T-helper 1 cell treated with Interleukin-12 subunit alpha and Interleukin-12 subunit beta and Interleukin-4 antibody, amounts not matched to agents 30 ng/mL and 1 ng/mL, for 36 hours (primary cell): Measurements from ENCODE around the gene DOCK2. TPM values are rescaled to one million over a fixed set of nuclear protein-coding genes. Genes with fewer than 3 reads are reported as not detected.

Experiments used
- intact Hi-C: fragments of 100-400 bp; cut with micrococcal nuclease; formaldehyde crosslinking; loops from one replicate; pipeline ENCODE4 v1.15.1; 2024
- total RNA-seq: library from RNA; stranded (reverse); gene quantifications from 2 replicates; pipeline ENCODE4 v1.2.3, GENCODE V29; 2022

Gene DOCK2
- total RNA-seq, 1 donor from 2014 or later = 346 TPM

DNA sequence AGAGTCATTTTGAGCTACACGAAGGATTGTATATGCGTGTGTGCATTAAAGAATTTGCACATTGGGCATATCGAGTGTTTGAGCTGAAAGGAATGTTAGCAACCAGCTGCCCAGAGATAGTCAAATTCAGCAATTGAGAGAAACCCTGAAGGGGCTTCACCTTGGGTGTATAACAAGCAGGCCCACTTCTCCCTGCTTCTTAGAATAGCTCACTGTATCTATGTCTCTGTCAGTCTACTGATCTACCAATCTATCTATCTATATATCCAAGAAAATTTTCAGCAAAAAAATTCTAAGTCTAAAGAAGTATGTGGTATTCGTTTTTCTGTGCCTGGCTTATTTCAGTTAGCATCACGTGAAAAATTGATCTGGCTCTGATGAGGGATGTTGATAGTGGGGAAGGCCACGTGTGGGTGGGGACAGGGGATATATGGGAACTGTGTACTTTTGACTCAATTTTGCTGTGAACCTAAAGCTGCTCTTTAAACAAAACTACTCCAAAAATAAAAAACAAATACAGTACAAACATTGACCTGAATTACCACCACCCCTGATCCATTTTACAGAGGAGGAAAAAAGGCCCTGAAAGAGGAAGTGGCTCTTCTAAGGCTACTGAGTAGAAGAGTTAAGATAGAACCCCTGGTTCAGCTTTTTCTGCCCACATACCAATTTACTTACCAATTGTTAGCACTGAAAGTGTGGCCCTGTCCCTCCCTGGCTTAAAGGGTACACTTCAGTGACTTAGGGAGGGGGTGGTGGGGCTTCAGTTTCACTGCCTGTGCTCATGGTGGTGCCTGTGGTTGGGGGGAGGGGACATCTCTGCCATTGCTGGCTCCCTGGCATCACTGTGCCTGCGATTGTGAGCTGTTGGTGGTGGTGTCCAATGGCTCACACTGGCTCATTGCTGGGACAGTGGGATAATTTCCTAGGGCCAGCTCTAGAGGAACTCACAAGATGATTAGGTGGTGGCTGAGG lies 141.8 kb downstream of the DOCK2 start:
- intact Hi-C loops = no loop called here

DNA sequence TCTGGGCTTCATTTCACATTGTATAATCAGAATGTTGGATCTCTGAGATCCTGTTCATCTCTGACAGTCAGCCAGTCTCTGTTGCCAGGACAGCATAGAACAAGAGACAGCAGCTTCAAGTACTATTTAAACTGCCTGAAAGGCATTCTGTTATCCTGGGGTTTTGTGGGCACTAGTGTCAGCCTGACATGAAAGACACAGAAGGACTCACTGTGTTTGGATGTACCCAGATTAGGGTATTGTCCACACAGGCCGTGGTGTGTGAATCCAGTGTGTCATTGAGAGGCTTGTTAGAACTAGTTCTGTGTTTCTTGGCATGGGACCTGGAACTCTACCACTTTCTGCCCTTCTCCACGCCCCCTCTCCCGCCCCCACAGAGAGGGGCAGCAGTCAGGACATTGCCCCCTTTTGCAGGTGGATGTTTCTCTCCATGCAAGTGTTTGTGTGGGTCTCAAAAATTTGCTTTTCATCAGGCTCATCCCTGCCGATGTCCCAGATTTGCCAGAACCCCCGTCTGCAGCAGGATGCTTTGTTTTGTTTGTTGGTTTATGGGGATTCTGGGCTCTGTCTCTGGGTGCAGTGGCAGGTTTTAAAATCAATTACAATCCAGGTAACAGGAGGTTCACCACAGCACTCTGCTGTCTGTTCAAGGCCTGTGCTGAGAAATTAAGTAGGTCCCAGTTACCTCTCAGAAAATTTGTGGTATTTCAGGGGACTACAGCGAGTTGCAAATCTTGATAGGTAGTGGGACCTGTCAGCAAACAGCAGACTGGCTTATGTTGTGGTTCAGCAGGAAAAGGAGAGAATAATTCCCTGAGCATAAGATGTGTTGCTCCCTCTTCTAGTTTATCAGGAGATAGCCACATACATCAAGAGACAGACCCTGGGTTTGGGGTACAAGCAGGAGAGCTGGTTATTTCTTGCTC lies 144.6 kb downstream of the DOCK2 start:
- intact Hi-C loops = no loop called here

DNA sequence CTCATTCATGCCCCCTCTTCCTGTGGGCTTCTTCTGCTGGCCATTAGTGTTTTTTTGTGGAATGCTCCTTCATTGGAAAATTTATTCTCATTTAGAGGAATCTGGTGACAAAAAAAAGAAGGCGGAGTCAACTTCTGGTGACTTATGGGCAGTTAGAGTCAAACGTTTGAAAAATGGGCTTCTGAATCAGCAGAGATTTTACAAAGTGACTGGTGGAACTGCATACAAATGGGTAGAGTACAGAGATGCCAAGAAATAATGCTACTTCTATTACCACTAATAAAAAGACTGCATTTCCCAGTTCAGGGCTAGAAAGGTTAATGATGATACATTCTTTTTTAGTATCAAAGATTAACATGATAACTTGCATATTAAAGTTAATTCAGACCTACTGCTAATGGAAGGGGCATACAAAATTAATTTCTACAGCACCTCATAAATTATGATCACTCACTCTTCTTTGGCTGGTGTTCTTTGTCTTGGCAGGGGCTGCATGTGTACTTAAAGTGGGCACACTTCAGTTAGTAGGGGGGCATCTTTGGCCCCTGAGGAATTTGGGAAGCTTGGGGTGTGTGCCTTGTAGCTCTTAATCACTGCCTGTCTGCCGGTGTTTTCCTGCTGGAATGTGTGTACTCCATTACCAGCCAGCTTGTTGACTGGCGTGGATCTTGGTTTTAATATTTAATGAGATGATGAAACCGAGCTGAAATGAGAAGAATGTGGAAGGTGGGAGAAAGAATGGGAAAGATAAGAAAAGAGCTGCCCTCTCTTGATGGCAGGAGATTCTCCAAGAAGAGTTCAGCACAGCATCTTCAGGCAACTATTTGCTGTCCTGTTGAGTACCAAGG lies 148.9 kb downstream of the DOCK2 start:
- intact Hi-C loops = no loop called here

DNA sequence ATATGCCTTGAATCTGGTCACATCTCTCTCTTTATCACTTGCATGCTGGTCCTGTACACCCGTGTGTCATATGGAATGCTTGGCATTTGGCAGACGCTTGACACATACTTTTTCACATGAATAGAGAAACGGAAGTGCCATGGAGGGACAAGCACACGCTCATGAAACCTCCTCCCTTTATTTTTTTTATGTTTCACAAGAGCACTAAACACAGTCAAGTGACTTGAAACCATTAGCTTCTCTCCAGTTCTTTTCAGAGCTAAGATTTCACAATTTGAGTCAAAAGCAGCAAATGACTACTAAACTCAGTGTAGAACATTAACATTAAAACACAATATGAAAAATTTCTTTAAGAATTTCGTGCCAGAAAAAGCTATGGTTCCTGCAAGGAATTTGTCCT lies 151.1 kb downstream of the DOCK2 start:
- intact Hi-C loops = no loop called here

DNA sequence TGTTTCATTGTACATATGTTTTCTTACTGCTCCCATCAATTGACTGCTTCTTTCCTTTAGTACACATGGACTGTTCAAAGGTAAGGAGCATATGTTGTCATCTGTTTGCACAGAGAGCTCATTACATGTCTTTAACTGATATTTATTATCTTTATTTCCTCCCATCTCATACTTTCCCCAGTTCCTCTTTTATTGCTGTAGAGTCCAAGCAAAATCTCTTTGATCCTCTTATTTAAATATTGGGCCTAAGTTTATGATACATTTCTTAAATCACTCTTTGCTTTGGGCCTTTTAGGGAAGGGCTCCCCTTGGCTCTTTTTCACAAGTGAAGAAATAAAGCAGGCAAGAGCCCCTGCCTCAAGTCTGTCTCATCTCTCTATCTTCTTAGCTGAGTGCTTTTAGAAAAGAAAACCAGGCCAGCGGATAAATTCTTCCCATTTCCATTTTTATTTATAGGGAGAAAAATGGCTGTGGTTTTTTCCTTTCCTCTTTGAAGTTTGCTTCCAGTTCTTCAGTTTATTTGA lies 152.4 kb downstream of the DOCK2 start:
- intact Hi-C loops = no loop called here

DNA sequence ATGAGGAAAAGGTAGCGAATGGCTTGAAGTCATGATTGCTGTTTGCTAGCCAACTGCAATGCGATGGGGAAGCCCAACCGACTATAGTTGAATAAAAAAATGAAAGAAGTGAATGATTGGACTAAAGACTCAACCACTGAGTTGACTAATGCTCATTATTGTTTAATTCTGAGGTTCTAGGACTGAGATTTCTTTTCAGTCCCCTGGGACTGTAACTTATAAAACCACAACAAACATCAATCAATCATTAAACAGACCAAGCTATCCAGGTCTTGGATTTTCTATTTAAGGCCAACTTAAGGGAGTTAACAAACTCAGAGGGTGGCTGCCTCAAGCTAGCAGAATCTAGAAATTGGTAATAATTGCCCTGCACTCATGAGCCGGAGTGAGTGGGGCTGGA lies 154.2 kb downstream of the DOCK2 start:
- intact Hi-C loops = no loop called here

DNA sequence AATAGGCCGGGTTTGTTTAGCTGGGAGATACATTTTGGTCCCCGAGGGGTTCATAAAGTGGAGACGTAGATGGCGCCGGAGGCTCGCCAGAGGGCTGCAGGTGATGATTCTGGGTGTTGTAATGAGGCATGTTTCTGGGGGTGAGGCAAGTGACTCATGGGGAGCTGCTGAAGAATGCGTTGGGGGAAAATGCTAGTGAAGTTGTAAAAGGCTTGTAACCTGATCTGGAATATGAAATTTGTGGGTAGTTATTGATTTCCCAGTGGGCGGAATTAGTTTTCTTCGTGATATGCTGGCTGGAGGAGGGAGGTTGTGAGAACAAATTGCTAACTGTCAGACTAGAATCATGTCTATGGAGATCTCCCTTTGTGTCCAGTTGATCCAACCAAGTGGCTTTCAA lies 158.3 kb downstream of the DOCK2 start:
- intact Hi-C loops = no loop called here

DNA sequence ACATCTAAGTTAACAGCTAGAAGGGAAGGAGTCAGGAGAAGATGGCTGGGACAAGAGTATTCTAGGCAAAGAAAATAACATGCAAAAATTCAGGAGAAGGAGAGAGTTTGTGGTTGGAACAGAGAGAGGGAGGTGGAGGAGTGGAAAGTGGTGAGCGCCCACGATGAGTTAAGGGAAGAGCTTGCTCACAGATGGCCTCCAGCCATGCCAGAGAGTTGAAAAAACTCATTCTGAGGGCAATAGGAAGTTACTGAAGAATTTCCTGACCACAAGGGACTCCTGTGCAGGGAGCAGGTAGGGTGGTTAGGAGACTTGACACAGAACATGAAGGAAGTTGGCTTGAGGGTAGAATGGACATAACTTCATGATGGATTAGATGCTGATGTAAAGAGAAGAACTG lies 159.7 kb downstream of the DOCK2 start:
- intact Hi-C loops = no loop called here

DNA sequence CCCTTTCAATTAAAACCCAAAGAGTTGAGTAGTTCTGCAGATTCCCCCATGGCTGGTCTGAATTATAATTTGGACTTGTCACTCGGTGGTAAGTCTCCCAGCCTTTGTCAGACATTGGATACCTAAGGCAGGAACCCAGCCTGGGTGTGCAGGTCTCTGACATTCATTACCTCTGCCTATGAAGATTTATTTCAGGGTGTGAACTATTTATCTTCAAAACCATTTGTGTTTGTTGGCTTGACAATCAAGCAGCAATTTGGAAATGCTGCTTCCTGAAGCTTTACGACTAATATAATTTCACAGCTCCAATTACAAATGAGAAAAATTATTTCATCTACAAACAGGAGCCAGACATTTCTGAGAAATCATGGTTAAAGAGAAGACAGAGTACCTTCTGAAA lies 160.5 kb downstream of the DOCK2 start:
- intact Hi-C loops = no loop called here

DNA sequence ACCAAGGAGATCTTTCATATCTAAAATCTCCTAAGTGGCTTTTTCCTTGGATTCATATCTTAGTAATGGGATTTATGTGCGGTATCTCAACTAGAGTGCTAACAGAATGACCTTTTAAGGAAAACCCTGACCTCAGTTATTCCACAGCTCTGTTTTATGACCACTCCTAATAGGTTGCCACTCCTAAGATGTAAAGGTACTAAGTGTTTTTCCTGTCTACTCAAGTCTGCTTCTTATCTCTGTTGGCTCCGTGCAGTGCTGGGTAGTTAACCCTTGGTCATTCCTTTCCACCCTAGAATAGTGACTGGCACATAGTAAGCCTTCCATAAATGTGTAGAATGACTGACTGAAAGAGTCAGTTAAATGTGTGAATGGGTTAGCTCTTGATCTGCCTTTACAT lies 161.4 kb downstream of the DOCK2 start:
- intact Hi-C loops = no loop called here

DNA sequence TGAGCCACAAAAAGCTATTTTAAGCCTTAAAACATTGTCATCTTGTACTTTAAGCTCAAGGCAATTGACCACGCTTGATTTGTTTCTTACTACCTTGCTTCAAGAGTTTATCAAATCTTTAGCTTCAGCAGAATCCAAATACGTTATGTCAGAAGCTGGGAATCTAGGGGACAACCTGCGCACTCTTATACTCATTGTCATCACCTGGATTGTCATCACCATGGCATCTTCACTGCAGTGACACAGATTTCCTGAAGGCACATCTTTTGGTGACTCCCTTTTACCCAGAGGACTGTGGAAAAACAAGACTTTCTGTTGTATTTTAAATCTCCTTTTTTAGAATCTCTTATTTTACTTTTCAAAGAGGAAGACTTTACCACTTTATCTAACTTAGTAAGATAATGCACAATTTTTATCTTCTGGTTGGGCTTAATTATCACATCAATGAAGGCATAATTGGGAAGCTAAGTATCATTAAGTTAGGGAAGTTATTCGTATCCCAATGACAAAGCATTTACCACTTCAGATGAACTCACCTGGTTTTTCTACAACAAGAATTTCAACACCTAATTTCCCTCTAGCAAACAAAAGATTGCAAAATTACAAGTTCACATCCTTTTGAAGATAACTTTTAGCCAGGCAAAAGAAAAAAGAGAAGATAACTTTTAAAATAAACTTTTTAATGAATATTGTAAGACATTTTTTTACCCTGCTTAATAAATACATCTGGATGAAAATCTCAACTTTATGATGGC lies 162.0 kb downstream of the DOCK2 start:
- intact Hi-C loops = no loop called here

DNA sequence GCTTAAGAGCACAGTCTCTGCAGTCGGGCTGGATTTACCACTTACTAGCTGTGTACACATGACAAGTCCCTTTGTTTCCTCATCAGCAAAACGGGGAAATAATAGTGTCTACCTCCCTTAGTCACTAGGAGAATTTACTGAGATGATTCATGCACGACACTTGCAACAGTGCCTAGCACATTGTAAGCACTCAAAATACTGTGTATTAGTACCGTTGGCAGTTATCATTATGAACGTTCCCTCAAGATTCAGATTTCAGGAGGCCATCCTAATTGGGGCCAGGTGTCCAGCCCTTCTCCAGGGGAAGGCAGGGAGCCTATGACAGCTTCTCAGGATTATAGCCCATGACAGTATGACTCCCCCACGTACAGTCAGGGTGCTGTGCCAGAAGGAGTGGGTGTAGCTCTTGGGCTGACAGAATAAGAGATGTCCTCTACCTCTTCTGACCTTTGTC lies 164.3 kb downstream of the DOCK2 start:
- intact Hi-C loops = loop anchor here (10.0 kb wide), 1 partner anchor 183 kb away; the partner anchor contains the start of gene INSYN2B

DNA sequence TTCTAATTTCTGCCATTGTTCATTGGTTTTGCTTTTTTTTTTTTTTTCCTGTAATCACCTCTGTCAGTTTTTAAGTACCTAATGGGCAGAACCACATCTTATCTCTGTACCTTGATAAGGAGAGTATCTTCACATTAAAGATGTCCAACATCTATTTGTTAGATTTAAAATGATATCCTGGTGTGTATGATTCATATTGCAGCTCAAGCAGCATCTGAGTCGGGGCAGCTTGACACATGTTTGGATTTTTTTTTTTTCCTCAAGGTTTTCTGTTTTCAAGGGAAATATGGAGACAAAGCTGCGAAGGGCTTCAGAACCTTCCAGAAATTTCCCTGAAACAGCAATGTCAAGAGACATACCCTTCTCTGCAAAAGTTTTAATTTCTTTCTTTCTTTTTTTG lies 164.7 kb downstream of the DOCK2 start:
- intact Hi-C loops = loop anchor here (10.0 kb wide), 1 partner anchor 183 kb away; the partner anchor contains the start of gene INSYN2B

DNA sequence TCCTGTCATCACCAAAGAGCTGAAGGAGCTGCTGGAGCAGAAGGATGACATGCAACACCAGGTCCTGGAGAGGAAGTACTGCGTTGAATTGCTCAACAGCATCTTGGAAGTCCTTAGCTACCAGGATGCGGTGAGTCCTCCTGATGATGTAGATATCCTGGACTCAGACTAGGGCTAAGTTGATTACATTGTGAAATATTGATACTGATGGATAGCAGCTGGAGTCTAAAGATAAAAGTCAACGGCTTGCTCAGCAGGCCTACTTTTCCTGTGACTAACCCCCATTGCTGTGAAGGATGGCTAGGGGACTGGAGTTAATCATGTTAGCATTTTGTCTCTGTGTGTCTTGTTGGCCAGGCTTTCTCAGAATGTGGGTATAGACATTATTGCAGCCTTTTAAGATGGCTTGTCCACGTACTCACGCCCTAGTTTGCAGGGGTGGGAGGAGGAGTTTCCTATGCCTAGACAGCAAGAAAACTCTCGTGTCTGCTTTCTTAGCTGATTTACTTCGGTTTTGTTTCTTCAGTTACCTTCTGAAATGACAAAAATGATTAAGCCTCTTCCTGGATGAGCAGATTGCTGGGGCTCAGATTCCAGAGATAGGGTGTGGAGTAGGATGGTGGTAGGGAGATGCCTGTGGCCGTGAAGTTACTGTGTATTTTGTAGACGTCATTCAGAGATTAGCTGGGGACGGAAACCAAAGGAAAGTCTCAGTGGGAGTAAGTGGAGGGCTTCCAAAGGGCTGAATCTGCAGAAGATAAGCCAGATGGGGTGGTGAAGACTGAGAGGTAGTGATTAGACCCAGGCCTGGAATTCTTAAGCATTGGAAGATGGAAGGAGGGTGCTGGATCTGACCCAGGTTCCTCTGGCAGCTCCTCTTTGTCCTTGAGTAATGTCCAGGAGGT lies 166.3 kb downstream of the DOCK2 start:
- intact Hi-C loops = loop anchor here (10.0 kb wide), 1 partner anchor 181 kb away; the partner anchor contains the start of gene INSYN2B

DNA sequence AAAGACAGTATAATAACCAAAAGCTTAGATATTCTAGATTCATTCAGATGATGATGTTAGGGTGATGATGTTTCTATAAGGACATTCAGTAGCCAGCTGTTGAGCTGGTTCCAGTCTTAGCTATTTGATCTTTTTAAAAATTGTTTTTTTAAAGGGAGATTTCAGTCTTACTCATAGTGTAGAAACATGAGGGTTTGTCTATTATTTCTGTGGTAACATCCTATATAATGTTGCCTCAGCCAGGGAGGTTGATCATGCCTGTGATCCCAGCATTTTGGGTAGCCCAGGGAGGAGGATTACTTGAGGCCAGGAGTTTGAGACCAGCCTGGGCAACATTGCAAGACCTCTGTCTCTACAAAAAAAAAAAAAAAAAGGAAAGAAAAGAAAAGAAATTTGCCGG lies 167.8 kb downstream of the DOCK2 start:
- intact Hi-C loops = loop anchor here (10.0 kb wide), 1 partner anchor 180 kb away; the partner anchor contains the start of gene INSYN2B

DNA sequence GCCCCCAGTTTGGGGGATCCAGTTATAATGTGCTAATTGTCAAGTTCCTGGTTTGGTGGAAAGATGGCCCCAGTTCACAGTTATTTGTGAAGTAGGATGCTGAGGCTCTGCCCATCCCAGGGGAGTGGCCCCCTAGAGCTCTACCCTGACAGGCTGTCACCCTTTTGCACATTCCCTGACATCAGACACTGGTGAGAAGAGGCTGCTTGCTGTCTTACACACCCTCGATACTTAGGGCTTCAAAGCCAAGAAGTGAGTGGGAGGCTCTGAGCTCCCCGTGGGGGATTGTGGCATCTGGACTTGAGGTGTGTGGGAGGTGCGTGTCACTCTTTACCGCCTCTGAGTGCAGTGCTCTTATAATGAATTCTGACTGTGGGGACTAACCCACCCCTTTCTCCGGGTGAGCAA lies 168.5 kb downstream of the DOCK2 start:
- intact Hi-C loops = loop anchor here (10.0 kb wide), 1 partner anchor 179 kb away; the partner anchor contains the start of gene INSYN2B

DNA sequence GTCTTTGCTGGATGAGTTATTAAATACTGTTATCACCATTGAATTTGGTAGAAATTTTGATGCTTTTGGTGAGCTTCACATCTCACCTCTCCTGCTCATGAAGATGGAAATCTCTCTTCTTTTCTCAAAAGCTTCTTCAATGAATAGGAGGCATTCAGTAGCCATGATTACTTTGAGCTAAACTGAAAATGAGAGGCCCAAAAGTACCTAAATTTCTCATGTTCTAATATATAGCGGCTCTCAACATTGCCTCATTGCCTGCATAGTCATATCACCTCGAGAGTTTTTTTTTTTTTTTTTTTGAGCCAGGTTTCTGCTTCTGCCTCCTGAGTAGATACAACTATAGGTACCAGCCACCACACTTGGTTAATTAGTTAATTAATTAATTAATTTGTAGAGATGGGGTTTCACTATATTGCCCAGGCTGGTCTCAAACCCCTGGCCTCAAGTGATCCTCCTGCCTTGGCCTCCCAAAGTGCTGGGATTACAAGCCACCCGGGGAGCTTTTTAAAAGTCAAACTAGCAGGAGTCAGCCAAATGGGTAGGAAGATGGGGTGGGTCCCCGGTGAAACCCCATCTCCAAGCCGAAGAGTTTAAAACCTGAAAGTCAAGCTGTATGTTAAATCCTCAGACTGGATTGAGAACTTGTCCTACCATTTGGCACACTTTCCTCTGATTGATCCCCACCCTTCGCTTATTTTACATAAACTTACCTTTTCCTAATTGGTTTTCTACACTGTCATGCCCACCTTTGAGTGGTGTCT lies 169.0 kb downstream of the DOCK2 start:
- intact Hi-C loops = loop anchor here (10.0 kb wide), 1 partner anchor 179 kb away; the partner anchor contains the start of gene INSYN2B
